HG03159 (cell line): Measurements from ENCODE around the gene SPN.
"Not testable (repeated sequence)": the region's sequence is repeated elsewhere in the genome, so short reads cannot be mapped to it uniquely, and the experiment has no call there.

Experiments
- ATAC-seq: cut with Tn5 transposase; IDR thresholded peaks from one replicate; pipeline ENCODE4 v1.9.1; 2021; ENCODE audit warnings: mild to moderate bottlenecking, moderate library complexity; ENCODE audit not compliant: unreplicated experiment

Gene SPN

DNA sequence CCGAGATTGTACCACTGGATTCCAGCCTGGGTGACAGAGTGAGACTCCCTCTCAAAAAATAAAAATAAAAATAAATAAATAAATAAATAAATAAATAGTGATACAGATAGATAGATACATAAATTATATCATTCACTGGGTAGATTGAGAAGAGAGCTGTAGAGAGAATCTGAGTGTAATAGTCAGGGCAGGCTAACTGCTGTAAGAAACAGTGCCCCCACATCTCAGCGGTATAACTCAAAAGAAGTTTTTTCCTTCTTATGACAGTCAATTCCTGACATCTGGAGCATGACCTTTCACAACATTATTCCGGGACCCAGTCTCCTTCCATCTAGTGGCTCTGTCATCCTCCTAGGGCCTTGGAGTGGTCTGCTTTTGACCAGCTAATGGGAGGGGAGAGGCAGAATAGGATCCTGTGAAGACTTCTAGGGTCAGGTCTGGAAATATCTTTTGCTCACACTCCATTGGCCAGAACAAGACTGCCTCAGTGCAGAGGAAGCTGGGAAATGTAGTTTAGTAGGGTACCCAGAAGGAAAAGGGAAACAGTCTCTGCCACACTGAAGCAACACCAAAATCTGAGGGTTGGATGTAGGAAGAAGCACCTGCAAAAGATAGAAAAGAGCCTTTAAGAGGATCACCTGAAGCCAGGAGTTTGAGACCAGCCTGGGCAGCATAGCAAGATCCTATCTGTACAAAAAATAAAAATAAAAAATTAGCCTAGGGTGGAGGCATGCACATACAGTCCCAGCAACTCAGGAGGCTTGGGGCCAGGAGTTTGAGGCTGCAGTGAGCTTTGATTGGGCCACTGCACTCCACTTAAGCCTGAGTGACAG lies 13.0 kb downstream of the SPN start:
- no peak for ATAC-seq

DNA sequence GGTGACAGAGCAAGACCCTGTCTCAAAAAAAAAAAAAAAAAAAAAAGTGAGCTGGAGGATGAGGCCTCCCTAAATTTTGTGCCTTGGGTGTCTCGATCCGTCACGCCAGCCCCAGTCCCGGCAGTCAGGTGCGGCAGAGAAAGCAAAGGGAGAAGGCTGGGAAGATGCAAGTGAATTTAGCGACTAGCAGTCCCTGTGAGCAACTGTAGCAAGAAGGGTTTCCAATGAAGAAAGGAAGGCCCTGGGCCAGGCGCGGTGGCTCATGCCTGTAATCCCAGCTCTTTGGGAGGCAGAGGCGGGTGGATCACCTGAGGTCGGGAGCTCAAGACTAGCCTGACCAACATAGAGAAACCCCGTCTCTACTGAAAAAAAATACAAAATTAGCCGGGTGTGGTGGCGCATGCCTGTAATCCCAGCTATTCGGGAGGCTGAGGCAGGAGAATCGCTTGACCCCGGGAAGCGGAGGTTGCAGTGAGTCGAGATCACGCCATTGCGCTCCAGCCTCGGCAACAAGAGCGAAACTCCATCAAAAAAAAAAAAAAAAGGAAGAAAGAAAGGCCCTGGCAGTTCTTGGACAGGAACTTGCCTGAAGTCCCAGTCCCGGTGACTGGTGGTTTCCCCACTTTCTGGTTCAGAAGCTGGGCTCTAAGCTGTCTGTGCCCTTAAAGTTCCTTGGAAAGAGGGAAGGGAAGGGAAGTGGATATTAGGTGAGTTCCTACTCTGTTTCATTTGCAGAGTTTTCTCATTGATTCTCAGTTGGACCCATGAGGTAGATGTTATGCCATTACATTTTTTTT lies 14.1 kb downstream of the SPN start:
- no peak for ATAC-seq

DNA sequence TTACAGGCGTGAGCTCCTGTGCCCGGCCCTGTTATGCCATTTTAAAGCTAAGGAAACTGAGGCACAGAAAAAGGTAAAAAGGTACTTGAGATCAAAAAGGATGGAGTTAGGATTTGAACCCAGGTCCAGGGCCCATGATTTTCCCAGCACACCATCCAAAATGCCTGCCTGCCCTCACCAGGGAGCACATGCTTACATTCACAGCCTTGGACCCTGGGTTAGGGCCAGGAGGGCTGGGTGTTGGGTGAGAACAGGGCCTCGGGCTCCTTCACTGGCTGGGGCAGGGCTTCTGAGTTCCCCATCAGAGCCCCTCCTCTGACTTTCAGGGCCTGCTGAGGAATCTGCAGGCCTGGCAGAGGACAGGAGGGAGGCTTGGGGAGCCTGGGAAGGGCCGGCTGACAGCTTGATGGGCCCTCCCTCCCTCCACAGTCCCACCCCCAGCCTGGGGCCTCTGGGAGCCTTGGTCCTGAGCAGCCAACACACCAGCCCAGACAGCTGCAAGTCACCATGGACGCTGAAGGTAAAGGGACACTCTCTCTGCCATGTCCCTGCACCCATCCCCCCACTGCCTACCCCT lies 15.7 kb downstream of the SPN start, which contains the start of gene QPRT:
QPRT (plus strand) TSS at position 490 of the 577 bp plus-strand sequence; CDS start at position 508, 18 bp downstream.
- no peak for ATAC-seq

DNA sequence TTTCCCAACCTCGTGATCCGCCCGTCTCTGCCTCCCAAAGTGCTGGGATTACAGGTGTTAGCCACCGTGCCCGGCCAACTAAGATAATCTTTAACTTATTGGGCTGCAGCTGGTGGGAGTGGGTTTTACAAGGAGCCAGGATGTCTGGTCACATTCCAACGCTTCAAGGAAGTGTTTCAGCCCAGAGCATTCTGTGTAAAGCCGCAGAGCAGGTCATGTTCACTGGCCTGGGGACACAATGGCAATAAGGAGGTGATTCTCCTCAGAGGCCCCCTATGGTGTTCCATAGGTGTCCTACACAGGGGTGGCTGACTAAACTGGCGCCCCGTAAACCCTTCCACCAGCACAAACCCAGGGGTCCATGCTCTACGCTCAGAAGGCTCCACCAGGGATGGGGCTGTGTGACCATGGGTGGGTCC lies 17.1 kb downstream of the SPN start:
- ATAC-seq = no peak

DNA sequence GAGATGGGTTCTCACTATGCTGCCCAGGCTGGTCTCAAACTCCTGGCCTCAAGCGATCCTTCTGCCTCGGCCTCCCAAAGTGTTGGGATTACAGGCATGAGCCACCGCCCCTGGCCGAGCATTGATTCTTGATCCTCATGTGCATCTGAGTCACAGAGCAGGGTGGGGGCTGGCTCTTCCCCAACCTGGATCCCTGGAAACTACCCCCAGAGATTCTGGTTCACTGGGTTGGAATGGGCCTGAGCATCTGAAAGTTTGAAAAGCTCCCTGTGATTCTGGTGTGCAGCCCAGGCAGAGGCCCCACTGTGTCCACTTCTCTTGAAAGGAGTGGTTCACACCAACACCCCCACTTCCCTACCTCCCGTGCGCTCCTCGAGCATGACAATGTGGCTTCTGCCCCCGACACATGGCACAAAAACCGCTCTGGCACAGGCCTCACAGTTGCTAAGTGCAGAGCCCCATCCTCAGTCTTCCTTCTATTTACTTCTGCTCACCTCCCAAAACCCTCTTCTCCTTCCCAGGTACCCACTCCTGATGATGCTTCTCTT lies 20.6 kb downstream of the SPN start:
- no peak for ATAC-seq

DNA sequence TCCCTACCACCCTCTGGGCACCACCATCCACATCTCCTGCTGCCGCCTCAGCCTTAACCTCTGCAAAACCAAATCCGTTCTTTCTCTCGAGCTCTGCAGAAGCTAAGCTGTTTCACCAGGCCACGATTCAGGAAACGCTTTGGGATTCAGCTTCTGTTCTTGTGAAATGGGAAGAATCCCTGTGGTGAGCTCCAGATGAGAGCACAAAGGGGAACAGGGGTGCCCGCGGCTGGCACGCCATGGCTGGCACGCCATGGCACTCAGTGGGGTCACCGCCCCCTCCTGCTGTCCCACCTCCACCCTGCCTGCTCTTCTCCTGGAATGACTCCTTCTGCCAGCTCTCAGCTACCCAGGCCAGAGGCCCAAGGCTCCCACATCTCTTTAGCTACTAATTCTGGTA lies 21.6 kb downstream of the SPN start:
- no peak for ATAC-seq

DNA sequence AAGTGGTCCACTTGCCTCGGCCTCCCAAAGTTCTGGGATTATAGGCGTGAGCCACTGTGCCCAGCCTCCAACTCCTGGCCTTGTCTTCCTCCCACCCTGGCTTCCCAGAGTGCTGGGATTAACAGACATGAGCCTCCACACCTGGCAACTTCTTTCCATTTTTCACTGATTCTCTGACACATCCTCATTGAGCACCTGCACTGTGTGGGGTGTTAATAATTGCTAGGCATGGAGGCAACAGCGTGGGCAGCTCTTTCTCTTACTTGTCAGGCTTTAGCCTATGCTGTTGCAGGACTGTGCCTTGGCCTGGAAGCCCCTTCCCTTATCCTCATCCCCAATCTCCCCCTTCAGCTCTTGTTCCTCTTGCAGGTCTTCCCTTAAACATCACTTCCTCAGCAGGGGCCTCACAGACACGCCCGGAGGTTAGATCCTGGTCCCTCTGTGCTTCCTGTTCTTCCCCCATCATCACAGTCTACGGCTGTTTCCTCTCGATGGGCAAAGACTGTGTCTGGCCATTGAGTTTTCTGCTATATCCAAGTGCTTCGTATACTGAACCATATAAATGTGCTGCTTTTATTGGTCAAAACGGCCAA lies 23.8 kb downstream of the SPN start:
- no peak for ATAC-seq

DNA sequence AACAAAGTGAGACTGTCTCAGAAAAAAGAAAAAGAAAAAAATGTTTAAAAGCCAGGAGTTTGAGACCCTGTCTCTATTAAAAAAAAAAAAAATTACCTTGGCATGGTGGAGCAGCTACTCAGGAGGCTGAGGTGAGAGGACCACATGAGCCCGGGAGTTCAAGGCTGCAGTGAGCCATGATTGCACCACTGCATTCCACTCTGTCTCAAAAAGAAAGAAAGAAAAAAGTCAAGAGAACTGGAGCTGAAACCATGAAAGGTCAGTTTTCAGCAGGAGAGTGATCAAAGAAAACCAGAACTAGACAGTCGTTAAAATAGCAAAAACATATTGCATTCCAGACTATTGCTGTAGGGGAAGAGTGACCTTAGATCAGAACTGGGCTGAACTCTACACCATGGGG lies 24.7 kb downstream of the SPN start:
- no peak for ATAC-seq

DNA sequence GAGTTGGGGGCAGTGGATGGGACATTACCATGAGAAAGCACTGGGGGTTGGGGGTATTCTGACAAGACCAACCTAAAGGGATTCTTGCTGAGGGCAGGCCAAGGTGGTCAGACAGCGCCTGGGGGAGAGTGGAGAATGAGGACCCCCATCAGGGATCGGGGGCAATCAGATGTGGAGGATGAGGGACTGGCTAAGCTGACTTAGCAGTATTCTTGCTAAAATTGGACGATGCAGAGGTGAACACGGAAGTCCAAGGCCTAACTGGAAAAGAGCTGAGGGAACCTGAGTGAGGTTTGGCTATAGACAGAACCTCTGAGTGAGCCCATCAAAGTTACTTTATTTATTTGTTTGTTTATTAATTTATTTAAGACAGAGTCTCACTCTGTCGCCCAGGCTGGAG lies 25.1 kb downstream of the SPN start:
- ATAC-seq = no peak

DNA sequence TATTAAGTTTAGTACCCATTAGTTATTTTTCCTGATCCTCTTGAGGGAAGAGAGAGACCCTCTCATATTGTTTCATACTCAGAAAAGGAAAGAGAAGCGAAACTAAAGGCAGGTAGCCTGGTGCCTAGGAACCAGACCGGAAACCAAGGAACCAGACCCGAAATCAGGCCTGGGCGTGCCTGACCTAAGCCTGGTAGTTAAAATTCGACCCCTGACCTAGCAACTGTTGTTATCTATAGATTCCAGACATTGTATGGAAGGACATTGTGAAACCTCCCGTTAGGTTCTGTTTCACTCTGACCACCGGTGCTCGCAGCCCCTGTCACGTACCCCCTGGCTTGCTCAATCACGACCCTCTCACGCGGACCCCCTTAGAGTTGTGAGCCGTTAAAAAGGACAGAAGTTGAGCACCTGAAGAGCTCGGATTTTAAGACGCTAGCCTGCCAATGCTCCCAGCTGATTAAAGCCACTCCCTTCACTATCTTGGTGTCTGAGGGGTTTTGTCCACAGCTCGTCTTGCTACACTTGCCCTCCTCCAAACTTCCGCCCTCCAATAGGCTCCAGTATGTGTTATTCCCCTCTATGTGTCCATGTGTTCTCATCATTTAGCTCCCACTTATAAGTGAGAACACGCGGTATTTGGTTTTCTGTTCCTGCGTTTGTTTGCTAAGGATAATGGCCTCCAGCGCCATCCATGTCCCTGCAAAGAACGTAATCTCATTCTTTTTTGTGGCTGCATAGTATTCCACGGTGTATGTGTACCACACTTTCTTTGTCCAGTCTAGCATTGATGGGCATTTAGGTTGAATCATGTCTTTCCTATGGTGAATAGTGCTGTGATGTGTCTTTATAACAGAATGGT lies 26.7 kb downstream of the SPN start:
- not testable (repeated sequence) for ATAC-seq

DNA sequence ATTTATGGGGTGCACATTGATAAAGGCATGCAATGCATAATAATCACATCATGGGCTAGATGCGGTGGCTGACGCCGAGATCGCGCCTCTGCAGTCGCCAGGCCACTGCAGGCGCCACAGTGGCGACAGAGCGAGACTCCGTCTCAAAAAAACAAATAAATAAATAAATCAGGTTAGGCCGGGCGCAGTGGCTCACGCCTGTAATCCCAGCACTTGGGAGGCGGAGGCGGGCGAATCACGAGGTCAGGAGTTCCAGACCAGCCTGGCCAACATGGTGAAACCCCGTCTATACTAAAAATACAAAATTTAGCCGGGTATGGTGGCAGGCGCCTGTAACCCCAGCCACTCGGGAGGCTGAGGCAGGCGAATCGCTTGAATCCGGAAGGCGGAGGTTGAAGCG lies 29.6 kb downstream of the SPN start:
- not testable (repeated sequence) for ATAC-seq

DNA sequence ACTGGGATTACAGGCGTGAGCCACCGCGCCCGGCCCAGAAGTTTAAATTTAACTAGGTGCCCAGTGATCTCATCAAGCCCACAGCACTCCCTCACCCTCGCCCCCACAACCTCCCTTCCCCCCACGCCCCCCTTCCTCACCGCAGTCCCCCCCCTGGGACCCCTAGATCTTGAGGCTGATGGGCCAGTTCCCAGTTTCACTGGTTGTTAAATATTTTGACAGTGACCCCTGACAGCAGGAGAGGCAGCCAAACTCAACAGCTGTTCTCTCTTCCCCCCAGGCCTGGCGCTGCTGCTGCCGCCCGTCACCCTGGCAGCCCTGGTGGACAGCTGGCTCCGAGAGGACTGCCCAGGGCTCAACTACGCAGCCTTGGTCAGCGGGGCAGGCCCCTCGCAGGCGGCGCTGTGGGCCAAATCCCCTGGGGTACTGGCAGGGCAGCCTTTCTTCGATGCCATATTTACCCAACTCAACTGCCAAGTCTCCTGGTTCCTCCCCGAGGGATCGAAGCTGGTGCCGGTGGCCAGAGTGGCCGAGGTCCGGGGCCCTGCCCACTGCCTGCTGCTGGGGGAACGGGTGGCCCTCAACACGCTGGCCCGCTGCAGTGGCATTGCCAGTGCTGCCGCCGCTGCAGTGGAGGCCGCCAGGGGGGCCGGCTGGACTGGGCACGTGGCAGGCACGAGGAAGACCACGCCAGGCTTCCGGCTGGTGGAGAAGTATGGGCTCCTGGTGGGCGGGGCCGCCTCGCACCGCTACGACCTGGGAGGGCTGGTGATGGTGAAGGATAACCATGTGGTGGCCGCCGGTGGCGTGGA lies 31.5 kb downstream of the SPN start:
- no peak for ATAC-seq

DNA sequence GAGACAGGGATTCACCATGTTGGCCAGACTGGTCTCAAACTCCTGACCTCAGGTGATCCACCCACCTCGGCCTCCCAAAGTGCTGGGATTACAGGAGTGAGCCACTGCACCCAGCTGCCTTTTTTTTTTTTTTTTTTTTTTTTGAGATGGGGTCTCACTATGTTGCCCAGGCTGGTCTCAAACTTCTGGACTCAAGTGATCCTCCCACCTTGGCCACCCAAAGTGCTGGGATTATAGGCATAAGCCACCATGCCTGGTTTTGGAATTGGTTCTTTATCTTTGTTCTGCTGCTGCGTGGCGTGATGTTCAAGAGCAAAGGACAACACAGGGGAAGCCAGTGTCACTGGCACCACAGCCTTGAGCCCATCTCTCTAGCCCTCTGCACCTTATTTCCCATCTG lies 32.6 kb downstream of the SPN start:
- ATAC-seq = not testable (repeated sequence)

DNA sequence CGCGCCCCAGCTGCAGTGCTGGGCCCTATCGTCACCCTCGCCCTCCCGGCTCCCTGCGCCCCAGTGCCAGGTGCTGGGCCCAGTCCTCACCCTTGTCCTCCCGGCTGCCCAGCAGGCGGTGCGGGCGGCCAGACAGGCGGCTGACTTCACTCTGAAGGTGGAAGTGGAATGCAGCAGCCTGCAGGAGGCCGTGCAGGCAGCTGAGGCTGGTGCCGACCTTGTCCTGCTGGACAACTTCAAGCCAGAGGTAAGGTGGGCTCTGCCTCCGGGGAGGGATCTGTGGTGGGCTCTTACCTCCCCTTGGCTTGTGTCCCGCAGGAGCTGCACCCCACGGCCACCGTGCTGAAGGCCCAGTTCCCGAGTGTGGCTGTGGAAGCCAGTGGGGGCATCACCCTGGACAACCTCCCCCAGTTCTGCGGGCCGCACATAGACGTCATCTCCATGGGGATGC lies 33.9 kb downstream of the SPN start:
- ATAC-seq = no peak

DNA sequence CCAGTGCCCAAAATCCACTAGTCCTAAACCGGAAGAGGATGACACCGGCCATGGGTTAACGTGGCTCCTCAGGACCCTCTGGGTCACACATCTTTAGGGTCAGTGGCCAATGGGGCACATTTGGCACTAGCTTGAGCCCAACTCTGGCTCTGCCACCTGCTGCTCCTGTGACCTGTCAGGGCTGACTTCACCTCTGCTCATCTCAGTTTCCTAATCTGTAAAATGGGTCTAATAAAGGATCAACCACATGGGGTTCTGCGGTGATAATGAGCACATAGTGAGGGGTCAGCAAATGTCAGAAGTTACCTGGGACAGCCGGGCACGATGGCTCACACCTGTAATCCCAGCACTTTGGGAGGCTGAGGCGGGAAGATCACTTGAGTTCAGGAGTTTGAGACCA lies 34.3 kb downstream of the SPN start:
- no peak for ATAC-seq

DNA sequence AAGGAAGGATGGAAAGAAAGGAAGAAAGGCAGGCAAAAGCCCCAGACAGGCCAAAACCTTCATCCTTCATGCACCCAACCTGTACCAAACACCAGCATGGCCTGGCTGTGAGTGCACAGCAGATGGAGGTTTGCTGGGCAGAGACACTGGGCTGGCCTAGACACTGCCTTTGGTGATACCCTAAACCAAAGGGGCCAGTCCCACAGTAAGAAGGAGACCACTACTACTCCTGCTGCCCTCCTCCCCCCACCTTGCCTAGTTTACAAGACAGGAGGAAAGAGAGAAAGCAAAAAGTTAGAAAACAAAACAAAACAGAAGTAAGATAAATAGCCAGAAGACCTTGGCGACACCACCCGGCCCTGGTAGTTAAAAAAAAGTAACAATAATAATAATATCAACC lies 35.0 kb downstream of the SPN start:
- ATAC-seq = no peak

DNA sequence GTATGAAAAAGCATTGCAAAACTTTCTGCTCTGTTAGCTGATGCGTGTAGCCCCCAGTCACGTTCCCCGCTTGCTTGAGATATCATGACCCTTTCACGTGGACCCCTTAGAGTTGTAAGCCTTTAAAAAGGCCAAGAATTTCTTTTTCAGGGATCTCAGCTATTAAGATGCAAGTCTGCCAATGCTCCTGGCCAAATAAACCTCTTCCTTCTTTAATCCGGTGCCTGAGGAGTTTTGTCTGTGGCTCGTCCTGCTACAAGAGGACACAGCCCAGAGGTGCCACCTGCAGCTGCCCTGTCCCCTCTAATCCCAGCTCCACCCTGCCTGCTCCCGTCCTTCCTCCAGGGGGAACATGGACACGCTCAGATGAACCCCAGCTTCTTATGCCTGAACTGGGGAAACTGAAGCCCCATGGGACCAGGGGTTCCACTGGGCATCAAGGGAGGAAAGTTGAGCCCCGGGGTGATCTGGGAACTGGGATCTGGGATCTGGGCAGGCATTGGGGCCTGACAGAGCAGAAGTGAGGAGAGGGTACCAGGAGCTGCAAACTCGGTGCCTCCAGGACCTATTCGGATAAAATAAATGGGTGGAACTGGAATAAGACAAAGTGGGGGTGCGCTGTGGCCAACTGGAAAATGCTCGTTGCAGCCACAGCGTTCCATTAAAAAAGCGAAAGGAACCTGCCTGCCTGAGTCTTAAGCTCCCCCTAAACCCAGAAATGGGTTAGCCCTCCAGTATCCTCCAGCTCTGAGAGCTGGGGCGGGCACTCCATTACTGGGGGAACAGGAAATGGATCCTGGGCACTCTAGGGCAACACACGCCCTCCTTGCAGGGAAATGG lies 35.7 kb downstream of the SPN start:
- no peak for ATAC-seq
